ENCODE results near the gene MIOX.

MIOX gene

DNA sequence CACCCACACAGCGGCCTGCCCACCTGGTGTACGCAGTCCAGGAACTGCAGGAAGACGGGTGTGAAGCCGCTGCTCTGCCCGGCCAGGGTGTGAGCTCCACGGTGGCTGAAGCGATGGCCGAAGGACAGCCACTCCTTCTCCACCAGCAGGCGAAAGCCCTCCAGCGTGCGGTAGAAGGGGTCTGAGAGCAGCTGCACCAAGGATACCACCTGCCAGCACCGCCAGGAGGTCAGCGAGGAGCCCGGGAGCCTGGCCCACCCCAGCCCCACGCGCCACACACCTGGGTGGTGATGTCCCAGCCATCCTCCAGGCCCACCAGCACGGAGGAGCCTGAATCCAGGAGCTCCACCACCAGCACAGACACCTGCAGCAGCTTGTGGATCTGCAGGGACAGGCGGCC is 31.5 kb upstream of the MIOX start:
- no peak for DNase-seq (ENCODE audit: low spot score)

DNA sequence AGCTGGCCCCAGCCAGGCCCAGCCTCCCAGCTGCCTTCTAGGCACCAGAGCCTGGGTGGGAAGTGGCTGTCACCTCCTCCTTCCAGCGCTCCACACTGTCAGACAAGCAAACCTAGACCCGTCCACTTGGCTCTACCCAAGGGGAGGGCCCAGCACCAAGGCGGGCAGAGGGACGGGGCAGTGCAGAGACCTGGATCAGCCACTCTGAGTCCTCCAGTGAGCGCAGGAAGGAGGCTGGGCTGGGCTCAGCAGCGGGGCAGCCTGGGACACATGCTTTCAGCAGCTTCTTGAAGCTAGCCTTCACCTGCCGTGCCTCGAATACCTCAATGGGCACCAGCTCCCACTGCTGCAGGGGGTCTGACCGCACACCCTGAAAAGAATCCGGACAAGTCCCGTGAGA is 30.6 kb upstream of the MIOX start:
- no peak for DNase-seq (ENCODE audit: low spot score)

DNA sequence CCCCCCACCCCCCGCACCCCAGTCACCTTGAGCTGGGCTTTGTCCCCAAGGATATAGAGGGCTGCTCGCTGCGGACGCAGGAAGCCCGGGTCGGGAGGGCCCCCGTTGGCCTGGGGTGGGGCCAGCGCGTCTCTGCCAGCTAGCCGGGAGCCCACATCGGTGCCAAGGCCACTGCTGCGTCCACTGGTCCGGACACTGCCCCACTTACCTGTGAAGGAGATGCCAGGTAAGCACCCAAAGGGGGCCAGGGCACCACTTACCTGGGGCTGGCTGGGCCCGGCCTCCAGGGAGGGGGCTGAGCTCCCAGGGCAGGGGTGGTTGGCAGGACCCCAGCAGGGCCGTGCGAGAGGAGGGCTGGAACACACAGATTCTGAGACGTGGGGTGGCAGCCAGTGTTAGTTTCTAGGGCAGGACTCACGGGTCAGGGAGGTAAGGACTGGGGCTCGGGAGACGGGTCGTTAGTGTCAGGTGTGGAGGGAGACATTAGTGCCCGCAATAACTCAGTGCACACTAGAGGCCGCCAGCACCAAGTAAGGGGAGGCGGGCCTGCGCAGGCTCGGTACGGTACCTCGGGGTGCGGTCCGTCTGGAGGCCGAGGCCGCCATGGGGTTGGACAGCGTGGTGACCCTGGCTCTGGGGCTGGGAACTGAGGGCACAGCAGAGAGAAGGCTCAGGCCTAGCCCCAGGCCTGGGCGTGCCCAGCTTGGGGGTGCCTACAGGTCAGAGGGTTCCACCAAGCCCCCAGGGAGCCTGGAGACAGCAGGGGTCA is 30.0 kb upstream of the MIOX start:
- DNase-seq (ENCODE audit: low spot score) = no peak

DNA sequence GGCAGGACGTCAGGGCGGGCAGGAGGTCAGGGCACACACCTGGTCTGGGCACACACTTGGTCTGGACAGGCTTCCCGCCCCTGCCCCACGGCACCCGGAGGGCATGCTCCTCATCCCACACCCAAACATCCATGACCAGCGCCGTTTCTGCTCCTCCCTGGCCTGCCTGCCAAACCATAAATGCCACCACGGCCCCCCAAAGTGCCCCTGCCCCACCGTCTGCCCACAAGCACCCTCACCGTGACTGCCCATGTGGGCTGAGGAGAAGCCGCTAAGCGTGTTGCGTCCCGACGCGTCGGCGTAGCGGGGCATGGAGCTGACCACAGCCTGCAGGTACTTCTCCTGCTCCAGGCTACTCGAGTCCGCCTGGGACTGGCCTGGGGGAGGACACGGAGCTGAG is 27.6 kb upstream of the MIOX start:
- no peak for DNase-seq (ENCODE audit: low spot score)

DNA sequence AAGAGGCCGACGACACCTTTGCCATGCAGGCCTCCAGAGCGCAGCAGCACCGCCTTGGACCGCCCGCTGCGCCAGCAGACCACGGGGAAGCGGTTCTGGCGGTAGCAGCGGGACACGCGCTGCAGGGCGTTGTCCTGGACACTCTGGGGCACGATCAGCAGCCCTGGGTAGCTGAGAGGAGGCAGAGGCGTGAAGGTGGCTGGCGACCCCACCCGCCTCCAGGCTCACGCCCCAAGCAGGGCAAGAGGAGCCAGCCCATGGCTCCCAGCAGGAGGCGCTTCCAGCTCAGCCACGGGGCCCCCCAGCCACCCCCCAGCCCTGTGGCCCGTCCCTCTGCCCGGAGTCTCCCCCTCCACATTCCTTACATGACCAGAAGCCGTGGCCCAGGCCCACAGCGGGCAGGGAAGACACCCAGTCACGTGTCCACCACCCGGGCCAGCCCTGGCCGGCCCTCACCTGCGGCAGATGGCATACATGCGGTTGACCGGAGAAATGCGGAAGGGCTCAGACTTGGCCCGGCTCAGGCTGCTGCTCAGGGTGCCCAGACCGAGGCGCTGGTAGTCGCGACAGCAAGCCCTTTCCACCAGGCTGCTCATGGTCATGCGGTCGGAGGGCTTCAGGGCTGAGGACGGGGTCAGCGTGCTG is 27.0 kb upstream of the MIOX start:
- DNase-seq (ENCODE audit: low spot score) = no peak

DNA sequence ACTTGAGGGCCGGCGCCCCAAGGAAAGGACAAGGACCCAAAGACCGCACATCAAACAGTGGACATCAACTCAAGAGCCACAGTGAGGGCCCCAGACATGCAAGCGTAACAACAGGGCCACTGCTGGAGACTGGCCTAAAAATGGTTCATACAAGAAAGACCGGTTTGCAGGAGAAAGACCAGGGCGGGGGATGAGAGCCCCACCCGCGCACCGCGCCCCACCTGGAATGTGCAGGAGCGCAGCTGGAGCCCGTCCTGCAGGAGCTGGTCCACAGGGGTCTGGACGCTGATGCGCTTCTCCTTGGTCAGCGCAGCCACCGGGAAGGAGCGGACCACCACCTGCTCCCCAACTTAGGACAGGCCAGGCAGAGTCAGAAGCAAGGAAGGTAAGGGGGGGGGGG is 25.7 kb upstream of the MIOX start:
- no peak for DNase-seq (ENCODE audit: low spot score)

DNA sequence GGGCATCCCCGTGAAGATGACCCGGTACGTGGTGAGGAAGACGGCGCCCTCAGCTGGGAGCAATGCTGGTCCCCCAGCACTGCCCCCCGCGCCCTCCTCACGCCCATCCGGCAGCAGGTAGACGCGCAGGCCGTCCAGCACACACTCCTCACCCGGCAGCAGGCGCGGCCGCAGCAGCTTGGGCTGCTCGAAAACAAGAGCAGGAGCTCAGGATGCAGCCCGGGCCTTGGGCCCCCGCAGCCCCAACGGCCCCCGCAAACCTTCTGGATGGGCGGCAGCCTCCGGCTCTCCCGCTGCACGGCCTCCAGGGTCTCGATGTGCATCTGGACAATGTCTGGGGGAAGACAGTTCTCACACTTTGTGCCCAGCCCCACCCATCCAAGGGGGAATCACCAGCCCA is 25.1 kb upstream of the MIOX start:
- DNase-seq (ENCODE audit: low spot score) = no peak

DNA sequence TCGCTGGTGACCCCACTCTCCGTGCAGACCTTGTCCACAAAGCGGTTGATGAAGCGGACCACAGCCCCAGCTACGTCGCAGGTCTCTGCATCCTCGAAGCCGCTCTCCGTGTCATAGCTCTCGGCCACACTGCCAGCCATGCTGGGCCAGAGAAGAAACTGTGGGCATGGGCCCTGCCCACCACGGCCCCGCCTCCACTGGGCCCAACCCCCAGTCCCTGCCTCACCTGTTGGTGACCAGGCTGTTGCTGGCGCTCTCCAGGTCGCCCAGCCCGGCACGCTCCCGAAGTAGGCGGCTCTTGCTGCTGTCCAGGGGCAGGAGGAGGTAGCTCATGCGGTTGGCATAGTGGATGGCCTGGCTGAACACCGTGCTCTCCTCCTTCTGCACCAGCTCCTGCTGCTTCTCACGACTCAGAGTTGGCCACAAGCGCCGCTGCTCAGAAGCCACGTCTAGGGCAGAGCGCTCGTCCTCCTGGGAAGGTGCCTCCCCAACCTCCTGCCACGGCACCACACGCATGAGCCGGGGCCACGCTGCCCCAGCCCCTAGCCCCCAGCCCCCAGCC is 24.6 kb upstream of the MIOX start:
- DNase-seq (ENCODE audit: low spot score) = no peak

DNA sequence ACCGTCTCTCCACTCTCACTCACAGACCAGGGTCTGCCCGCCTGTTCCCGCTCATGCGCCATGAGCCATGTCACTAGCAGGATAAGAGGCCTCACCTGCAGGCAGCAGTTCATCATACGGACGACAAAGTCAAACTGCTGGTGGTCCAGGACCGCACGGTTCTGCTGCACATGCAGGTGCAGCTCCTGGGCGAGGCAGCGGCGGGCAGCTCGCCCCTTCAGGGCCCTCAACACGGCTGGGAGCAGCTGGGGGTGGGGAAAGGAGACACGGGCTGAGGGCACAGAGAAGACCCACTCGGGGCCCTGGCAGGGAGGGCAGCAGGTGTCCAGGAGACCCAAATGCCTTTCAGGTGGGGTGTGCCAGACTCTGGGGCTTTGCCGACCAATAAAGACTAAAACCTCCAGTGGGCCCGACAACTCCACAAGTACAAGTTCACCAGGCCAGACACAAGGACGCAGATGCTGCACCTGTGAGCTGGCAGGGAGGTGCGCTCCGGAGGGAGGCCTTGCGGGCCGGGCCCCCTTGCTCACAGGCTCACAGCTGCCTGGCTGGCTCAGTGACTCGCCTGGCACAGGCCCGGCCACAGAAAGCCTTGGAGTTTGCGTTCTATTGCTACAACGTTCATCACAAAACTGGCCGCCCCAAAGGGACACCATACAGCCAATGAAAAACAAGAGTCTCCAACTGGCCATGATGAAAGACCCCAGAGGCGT is 23.3 kb upstream of the MIOX start:
- no peak for DNase-seq (ENCODE audit: low spot score)

DNA sequence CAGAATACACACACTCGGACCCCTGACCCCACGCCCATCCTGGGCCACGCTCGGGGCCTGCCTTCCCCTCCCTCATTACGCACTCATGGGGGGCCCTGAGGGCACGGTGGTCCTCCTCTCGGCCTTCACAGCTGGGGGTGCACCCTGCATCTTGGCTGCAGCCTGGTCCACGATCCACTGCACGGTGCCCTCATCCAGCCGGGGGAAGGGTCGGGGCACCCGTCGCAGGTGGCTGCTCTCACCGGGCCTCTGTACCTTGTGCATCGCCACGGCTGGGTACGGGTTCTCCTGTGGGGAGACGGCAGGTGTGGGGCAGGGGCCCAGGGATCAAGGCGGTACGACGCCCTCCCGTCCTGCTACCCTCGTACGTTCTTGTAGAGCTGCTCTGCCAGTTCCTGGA is 22.2 kb upstream of the MIOX start:
- no peak for DNase-seq (ENCODE audit: low spot score)

DNA sequence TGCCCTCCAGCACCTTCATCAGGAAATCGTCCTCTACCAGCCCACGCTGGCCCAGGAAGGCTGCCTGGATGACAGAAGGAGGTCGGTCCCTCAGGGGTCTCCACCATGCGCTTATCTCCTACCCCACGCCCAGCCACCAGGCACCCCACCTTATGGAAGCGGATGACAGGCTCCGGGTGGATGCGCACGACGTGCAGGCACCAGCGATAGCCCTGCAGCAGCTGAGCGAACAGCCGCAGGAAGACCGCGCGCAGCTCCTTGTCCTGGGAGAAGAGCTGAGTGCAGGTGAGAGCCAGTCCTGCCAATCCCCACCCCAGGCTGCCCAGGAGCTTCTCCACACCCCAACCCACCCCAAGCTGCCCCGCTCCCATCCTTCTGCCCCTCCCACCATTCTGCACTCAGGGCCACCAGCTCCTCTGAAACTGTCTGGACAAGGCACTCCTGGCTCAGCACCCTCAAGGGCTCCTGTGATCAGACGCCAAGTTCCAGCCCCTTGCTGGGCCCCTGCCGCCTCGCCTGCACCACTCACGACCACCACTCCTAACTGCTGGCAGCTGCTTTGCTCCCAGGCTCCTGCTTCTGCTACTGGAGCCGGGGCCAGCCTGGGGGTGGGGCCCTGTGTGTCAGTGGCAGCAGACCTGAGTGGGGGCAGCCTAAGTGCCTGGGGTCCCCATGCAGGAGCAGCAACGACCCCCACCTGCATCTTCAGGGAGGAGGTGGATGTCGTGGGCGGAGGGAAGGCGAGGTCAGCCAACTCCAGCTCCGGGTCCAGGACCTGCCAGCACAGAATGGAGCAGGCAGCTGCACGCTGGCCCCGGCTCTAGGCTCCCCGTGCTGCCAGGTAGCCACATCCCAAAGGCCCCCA is 21.4 kb upstream of the MIOX start:
- DNase-seq (ENCODE audit: low spot score) = no peak

DNA sequence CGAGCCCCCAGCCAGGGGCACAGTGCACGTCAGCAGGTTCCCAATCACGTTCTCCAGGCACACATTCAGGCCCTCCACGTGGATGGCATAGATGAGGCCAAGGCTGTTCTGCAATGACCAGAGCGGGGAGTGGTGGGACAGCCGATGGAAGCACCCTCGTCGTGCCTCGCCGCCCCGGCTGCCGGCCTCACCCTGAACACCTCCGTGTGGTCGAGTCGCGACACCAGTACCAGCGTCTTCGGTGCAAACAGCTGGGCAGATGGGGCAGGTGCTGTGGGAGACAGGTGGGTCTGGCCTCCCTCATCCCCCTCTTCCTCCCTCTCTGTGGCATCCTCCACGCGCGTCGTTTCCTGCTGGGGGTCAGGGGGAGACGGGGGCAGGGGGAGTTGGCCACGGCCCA is 19.3 kb upstream of the MIOX start:
- no peak for DNase-seq (ENCODE audit: low spot score)

DNA sequence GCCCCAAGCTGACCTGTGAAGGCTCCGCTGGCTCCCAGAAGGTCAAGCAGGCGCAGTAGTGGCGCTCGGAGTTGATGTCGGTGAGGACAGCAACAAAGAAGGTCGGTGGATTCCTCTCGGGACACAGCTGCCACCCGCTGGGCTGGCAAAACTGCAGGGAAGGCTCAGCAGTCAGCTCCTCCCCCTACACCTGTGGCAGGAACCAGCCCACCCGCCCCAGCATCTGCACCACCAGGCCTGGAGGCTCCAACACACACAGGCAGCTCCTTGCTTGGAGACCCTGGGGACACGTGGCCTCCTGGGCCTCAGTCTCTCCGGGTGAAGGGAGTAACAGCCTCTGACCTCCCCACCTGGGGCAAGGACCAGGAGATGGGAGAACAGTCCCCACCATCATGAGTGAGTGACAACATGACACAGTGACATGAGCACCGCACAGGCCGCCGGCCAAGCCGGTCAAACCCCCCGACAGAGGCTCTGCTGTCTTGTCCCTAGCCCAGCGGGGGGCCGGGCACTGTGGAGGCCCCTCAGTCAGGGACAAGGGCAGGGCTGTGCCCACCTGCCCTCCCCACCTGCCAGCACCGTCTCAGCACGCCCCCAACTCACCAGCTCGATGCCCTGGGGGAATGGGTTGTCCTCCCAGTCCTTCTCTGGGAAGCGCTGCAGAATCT is 18.8 kb upstream of the MIOX start:
- DNase-seq (ENCODE audit: low spot score) = no peak

DNA sequence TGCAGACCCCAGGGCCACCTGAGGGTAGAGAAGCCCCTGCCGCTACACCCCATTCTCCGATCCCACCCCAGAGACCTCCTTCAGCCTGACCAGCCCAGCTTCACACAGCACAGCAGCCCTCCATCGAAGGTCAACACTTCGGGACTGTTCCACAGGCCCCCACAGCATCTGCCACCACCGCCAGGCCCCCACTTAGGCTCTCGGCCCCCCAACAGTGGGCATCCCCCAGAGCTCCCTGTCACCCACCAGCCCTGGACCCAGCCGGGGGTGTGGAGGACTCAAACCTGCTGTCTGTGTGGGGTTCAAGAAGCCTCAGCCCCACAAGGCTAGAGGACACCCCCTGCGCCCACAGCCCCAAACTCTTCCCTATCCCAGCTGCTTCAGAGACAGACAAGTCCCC is 18.0 kb upstream of the MIOX start:
- DNase-seq (ENCODE audit: low spot score) = no peak

DNA sequence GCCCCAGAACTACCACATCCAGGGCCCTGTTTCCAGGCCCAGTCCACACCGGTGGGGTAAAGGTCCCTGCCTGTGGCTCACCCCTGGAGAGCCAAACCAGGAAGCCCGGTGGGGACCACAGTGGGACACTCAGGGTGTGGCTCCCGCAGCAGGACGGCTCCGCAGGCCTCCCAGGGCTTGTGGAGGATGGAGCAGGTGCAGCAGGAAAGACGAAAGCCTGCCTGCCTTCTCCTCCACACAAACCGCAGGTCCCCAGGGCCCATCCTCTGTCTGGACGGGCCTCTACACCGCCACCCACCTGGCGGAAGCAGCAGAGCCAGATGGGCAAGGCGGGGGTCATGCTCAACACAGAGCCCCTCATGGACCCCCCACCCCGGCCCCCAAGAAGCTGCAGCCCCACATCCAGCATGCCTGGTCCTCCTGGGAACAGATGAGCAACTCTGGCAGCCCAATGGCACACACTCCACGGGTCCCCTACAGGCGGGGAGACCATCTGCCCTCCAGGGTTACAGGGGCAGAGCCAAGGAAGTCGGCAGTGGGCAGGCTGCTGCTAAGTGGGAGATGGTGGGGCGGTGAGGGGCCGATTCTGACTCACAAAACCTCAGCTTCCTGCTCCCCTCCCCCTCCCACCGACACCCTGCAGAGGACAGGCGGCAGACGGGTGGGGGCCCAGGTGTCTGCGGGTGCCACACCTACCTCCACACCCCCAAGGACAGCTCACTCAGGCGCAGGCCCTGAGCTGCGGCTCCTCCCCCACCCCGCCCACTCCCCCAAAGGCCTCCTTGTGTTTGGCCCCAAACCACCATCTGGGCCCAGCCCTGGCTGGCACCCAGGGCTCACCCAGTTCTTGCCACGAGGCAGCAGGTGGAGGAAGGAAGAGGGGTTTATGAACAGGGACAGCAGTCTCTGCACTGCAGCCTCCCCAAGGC is 17.0 kb upstream of the MIOX start:
- DNase-seq (ENCODE audit: low spot score) = no peak

DNA sequence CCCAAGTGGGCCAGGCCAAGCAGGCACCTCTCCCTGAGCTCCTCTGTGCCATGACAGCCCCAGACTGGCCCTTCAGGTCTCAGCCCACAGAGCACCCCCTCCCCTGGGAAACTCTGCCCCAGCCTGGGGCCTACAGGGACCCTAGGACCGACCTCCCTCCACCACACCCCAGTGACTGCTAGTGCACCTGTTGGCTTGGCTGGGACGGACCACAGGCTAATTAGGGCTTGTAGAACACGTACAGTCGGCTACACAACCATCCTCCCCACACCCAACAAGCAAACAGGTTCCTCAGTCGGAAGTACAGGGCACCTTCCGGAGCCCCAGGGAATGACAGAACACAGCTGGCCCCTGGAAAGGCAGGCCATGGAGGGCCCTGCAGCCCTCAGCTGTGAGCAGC is 16.2 kb upstream of the MIOX start:
- no peak for DNase-seq (ENCODE audit: low spot score)

DNA sequence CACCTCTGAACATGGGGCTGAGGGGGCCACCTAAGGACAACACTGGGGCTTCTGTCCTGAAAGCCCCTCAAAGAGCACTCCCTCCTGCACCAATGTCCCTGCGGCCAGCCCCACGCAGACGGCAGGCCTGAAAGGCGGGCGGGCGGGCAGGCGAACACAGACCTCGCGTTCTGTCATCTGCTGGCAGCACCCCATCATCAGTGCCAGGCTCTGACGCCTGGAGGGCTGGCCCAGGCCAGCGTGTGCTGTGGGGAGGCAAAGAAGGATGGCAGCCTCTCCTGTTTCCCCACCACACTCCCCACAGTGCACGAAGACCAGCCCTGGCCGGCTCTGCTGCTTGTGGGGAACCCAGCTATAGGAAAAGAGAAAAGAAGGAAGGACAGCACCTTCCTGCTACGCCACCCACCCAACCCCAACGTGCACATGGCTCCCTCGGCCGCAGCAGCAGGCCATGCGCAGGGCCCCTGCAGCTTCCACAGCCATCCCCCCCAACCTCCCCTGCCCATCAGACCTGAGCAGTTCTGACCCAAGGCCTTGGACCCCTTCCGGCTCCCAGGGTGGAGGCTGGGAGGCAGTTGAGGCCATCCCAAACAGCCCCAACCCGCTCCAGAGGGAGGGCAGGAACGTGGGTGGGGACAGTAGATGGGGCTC is 15.3 kb upstream of the MIOX start:
- DNase-seq (ENCODE audit: low spot score) = no peak

DNA sequence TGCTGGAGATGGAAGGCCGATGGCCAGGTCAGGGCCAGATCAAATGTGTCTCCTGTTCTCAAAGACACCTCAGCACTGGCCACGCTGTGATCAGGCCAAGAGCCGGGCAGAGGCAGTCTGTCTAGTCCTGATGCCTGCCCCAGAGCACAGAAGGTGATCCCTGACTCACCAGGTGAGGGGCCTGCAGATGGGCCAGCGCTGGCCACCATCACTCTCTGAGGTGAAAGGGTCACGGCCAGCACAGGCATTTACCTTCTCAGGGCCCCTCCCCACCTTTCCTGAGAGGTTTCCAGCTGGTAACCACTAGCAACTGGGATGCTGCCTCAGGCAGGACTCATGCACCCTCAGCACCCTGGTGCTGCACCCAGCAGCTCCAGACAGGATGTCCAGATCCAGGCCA is 14.7 kb upstream of the MIOX start:
- no peak for DNase-seq (ENCODE audit: low spot score)

DNA sequence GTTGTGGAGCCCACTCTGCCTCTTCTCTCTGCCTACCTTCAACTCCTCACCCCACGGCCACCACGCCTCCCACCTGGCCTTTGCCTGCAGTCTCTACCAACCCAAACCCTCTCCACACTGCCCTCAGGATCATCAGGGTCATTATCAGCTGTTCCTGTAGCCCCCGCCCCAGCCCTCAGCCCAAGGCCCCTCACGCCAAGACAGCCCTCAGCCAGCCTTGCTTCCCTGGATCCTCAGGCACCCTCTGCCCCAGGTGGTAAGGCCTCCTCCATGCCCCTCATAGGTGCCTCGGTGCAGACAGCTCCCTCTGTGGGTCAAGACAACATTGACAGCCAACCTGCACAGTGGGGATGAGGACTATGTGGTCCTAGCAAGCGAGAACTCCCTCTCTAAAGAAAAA is 13.6 kb upstream of the MIOX start:
- no peak for DNase-seq (ENCODE audit: low spot score)
